H1 (cell line): ENCODE results near the gene IL17REL. TPM values are rescaled to one million over a fixed set of nuclear protein-coding genes. Genes with fewer than 3 reads are reported as not detected.
A peak's percentile ranks its signal among the peaks of the same experiment; 100 is the strongest.

Source experiments
- CTCF ChIA-PET: fragments of 300-600 bp; sonication (Branson Sonifier 250); formaldehyde crosslinking; loops from one replicate; lab custom pipeline; 2021; ENCODE audit not compliant: partially characterized antibody; lab: Charles Lee
- POLR2A ChIA-PET: fragments of 300-600 bp; sonication (Branson Sonifier 250); formaldehyde crosslinking; loops from one replicate; lab custom pipeline; 2021; ENCODE audit warnings: inconsistent platforms; ENCODE audit not compliant: partially characterized antibody; lab: Charles Lee
- DNase-seq, 2 experiments: peaks; one replicate each; pipeline versions ENCODE4 v3.0.0 to v3.0.0-alpha.2; 2010 to 2022; ENCODE audit warnings: low spot score in 2 of 2, low read depth in 1 of 2, mixed read lengths in 1 of 2
- FAIRE-seq: peaks from 2 replicates; lab custom pipeline; 2011; peaks lifted over from hg19 to GRCh38; lab: Jason Lieb, UNC
- H2AFZ ChIP-seq: 2 replicates; pipeline ENCODE4 v1.8.1; 2012; ENCODE audit warnings: low read length, inconsistent platforms
- H2AK5ac ChIP-seq: 2 replicates; pipeline ENCODE4 v1.6.1; 2013; ENCODE audit warnings: low read depth, low read length
- H2BK120ac ChIP-seq: replicated peaks from 2 replicates; pipeline ENCODE3; 2013; ENCODE audit warnings: low read depth, low read length, inconsistent platforms
- H2BK12ac ChIP-seq: 2 replicates; pipeline ENCODE4 v1.6.1; 2013; ENCODE audit warnings: low read depth, low read length
- H2BK15ac ChIP-seq: 2 replicates; pipeline ENCODE4 v1.6.1; 2013; ENCODE audit warnings: low read length
- H2BK20ac ChIP-seq: 2 replicates; pipeline ENCODE4 v1.6.1; 2013; ENCODE audit warnings: low read length
- H2BK5ac ChIP-seq: 2 replicates; pipeline ENCODE4 v1.6.1; 2013; ENCODE audit warnings: low read depth, low read length
- H3K14ac ChIP-seq: 2 replicates; pipeline ENCODE4 v1.6.1; 2013; ENCODE audit warnings: inconsistent platforms; ENCODE audit not compliant: insufficient read length
- H3K18ac ChIP-seq: 2 replicates; pipeline ENCODE4 v1.6.1; 2013; ENCODE audit warnings: low read length; ENCODE audit errors: extremely low read depth
- H3K23ac ChIP-seq: 2 replicates; pipeline ENCODE4 v1.6.1; 2013; ENCODE audit warnings: inconsistent platforms; ENCODE audit not compliant: insufficient read length
- H3K23me2 ChIP-seq: 2 replicates; pipeline ENCODE4 v1.6.1; 2013; ENCODE audit warnings: low read depth, low read length
- H3K27ac ChIP-seq: 2 replicates; pipeline ENCODE4 v1.6.1; 2011; ENCODE audit warnings: low read depth, low read length, inconsistent platforms
- H3K27me3 ChIP-seq, 4 experiments: replicated peaks in 1 of 4; 1 replicate in 1 of 4; 2 replicates in 3 of 4; pipeline versions ENCODE4 v1.6.1 to v1.8.1; 2011 to 2013; ENCODE audit warnings: low read length in 3 of 4, mild to moderate bottlenecking in 3 of 4, inconsistent platforms in 2 of 4, mixed read lengths in 2 of 4, moderate library complexity in 1 of 4; ENCODE audit not compliant: control insufficient read depth in 3 of 4, insufficient read depth in 3 of 4; ENCODE audit errors: extremely low read depth in 1 of 4
- H3K36me3 ChIP-seq, 4 experiments: 2 replicates each; pipeline versions ENCODE4 v1.6.1 to v1.8.1; 2011 to 2013; ENCODE audit warnings: mild to moderate bottlenecking in 4 of 4, low read length in 3 of 4, moderate library complexity in 2 of 4, control low read depth in 1 of 4, inconsistent platforms in 1 of 4; ENCODE audit not compliant: insufficient read depth in 4 of 4, control insufficient read depth in 2 of 4
- H3K4ac ChIP-seq: replicated peaks from 2 replicates; pipeline ENCODE3; 2013; ENCODE audit warnings: low read length, low read depth, mixed read lengths, inconsistent platforms; ENCODE audit not compliant: insufficient read length
- H3K4me1 ChIP-seq, 4 experiments: replicated peaks in 1 of 4; 1 replicate in 1 of 4; 2 replicates in 3 of 4; pipeline versions ENCODE4 v1.6.1 to v1.8.1; 2011 to 2013; ENCODE audit warnings: low read length in 3 of 4, inconsistent platforms in 2 of 4, mixed read lengths in 1 of 4; ENCODE audit not compliant: insufficient read depth in 4 of 4, control insufficient read depth in 3 of 4
- H3K4me2 ChIP-seq, 2 experiments: 2 replicates each; pipeline versions ENCODE4 v1.6.1 to v1.8.1; 2011 to 2013; ENCODE audit warnings: low read depth in 2 of 2, low read length in 2 of 2, control low read depth in 1 of 2, inconsistent platforms in 1 of 2, mild to moderate bottlenecking in 1 of 2; ENCODE audit not compliant: insufficient read depth in 1 of 2
- H3K4me3 ChIP-seq, 4 experiments: fragments of 200-600, 300-600 bp in 1 of 4; sonication (generic), shearing (Covaris generic), sonication (Bioruptor Twin) in 1 of 4; 2 replicates each; pipeline versions ENCODE4 v1.5.1 to v1.8.1; 2011 to 2016; ENCODE audit warnings: low read length in 4 of 4, low read depth in 3 of 4, control low read depth in 2 of 4, inconsistent platforms in 2 of 4, mild to moderate bottlenecking in 2 of 4, mixed read lengths in 1 of 4, moderate library complexity in 1 of 4; ENCODE audit not compliant: insufficient read depth in 2 of 4; ENCODE audit errors: extremely low read depth in 1 of 4
- H3K56ac ChIP-seq: replicated peaks from 2 replicates; pipeline ENCODE3; 2013; ENCODE audit warnings: low read depth, mild to moderate bottlenecking, mixed read lengths, low read length, inconsistent platforms; ENCODE audit not compliant: insufficient read length
- H3K79me1 ChIP-seq: 2 replicates; pipeline ENCODE4 v1.6.1; 2013; ENCODE audit warnings: low read depth, low read length, control low read depth
- H3K79me2 ChIP-seq, 2 experiments: 2 replicates each; pipeline versions ENCODE4 v1.6.1 to v1.8.1; 2012 to 2013; ENCODE audit warnings: low read length in 2 of 2, mild to moderate bottlenecking in 2 of 2, inconsistent platforms in 1 of 2; ENCODE audit not compliant: insufficient read depth in 2 of 2, control insufficient read depth in 1 of 2
- H3K9ac ChIP-seq, 4 experiments: replicated peaks in 1 of 4; 1 replicate in 1 of 4; 2 replicates in 3 of 4; pipeline versions ENCODE4 v1.6.1 to v1.8.1; 2011 to 2013; ENCODE audit warnings: low read depth in 3 of 4, low read length in 3 of 4, control low read depth in 2 of 4, mild to moderate bottlenecking in 2 of 4, moderate library complexity in 2 of 4, inconsistent platforms in 1 of 4; ENCODE audit errors: extremely low read depth in 1 of 4
- H3K9me3 ChIP-seq, 2 experiments: 2 replicates each; pipeline versions ENCODE4 v1.6.1 to v1.8.1; 2012 to 2013; ENCODE audit warnings: mild to moderate bottlenecking in 2 of 2, moderate library complexity in 2 of 2, control low read depth in 1 of 2, inconsistent platforms in 1 of 2, low read depth in 1 of 2, low read length in 1 of 2, mixed read lengths in 1 of 2; ENCODE audit not compliant: insufficient read depth in 2 of 2
- H4K20me1 ChIP-seq, 2 experiments: replicated peaks in 1 of 2; 2 replicates each; pipeline versions ENCODE3 to v1.8.1; 2011 to 2013; ENCODE audit warnings: inconsistent platforms in 2 of 2, low read length in 2 of 2, mild to moderate bottlenecking in 1 of 2; ENCODE audit not compliant: insufficient read depth in 2 of 2, control insufficient read depth in 1 of 2
- H4K5ac ChIP-seq: 2 replicates; pipeline ENCODE4 v1.6.1; 2013; ENCODE audit warnings: low read length, low read depth, mixed read lengths, inconsistent platforms; ENCODE audit not compliant: insufficient read length
- H4K8ac ChIP-seq: 2 replicates; pipeline ENCODE4 v1.8.0; 2013; ENCODE audit warnings: mild to moderate bottlenecking, moderate library complexity, low read length, inconsistent platforms; ENCODE audit not compliant: insufficient read depth; ENCODE audit errors: extremely low read depth
- H4K91ac ChIP-seq: replicated peaks from 2 replicates; pipeline ENCODE3; 2013; ENCODE audit warnings: low read length, mixed read lengths, inconsistent platforms; ENCODE audit not compliant: insufficient read length
- FOSL1 ChIP-seq: IDR thresholded peaks from 2 replicates; pipeline ENCODE4 v1.6.1; 2011; ENCODE audit warnings: mild to moderate bottlenecking, low read depth, low read length, moderate library complexity; ENCODE audit not compliant: insufficient read depth
- HDAC2 ChIP-seq, 2 experiments: fragments of 300-600 bp in 1 of 2; sonication (generic) in 1 of 2; IDR thresholded peaks; 2 replicates each; pipeline ENCODE4 v1.6.1; 2011 to 2012; ENCODE audit warnings: low read depth in 2 of 2, low read length in 2 of 2, mild to moderate bottlenecking in 2 of 2, moderate library complexity in 2 of 2, borderline replicate concordance in 1 of 2, inconsistent platforms in 1 of 2
- SAP30 ChIP-seq: fragments of 300-600 bp; sonication (generic); IDR thresholded peaks from 2 replicates; pipeline ENCODE4 v1.7.1; 2012; ENCODE audit warnings: low read length, moderate library complexity, mild to moderate bottlenecking, inconsistent platforms; ENCODE audit not compliant: insufficient read depth, insufficient replicate concordance
- SIX5 ChIP-seq: IDR thresholded peaks from 2 replicates; pipeline ENCODE4 v1.6.1; 2011; ENCODE audit warnings: mild to moderate bottlenecking, low read depth, low read length
- WGBS, 2 experiments: shearing (Covaris generic) in 1 of 2; methylation state at CpG; one replicate each; pipeline versions ENCODE4 v1.1.6 to v1.1.7; 2013 to 2015; ENCODE audit warnings: low lambda C conversion rate in 2 of 2, mixed read lengths in 2 of 2, inconsistent platforms in 1 of 2, low coverage in 1 of 2, missing lambda C conversion rate in 1 of 2; ENCODE audit not compliant: insufficient replicate concordance in 2 of 2, insufficient coverage in 1 of 2, insufficient read length in 1 of 2; ENCODE audit errors: extremely low coverage in 1 of 2, missing lambda C conversion rate in 1 of 2; 5-methylcytosine and 5-hydroxymethylcytosine counted together
- polyA plus RNA-seq, 7 experiments: library from polyadenylated mRNA; depleted of rRNA in 3 of 7; stranded (reverse) in 5 of 7; unstranded in 2 of 7; fragments of >200 nt in 5 of 7; fragments of 200-250 nt in 2 of 7; gene quantifications; 1 replicate in 5 of 7; 2 replicates in 1 of 7; 4 replicates in 1 of 7; pipeline versions ENCODE4 v1.2.1 to v1.2.3, GENCODE V29; 2011 to 2013; ENCODE audit warnings: missing spikeins in 2 of 7, mixed read lengths in 2 of 7
- total RNA-seq: library from RNA; stranded (reverse); fragmentation: NEBNext Ultra II Directional; extraction: Animal tissue kit (Norgen Biotek cat#: 25700); gene quantifications from 2 replicates; pipeline ENCODE4 v1.2.1, GENCODE V29; 2021
- TF ChIP-seq, protein P1 (sequence below): IDR thresholded peaks from 2 replicates; pipeline ENCODE4 v1.6.1; 2012; ENCODE audit warnings: low read length, inconsistent platforms
- TF ChIP-seq, protein P2 (sequence below), 3 experiments: IDR thresholded peaks; 1 replicate in 2 of 3; 2 replicates in 1 of 3; pipeline versions ENCODE4 v1.5.1 to v1.6.1; 2011; ENCODE audit warnings: low read length in 3 of 3, mild to moderate bottlenecking in 3 of 3, inconsistent platforms in 2 of 3, low read depth in 1 of 3, moderate library complexity in 1 of 3; ENCODE audit not compliant: insufficient read depth in 1 of 3; ENCODE audit errors: control extremely low read depth in 1 of 3

The IL17REL gene
- total and polyA plus RNA-seq, 2 of the 8 experiments (the other 6 are each of a cell fraction or from before 2014, with no cell fraction given), result 0.15 to 0.20 TPM

DNA sequence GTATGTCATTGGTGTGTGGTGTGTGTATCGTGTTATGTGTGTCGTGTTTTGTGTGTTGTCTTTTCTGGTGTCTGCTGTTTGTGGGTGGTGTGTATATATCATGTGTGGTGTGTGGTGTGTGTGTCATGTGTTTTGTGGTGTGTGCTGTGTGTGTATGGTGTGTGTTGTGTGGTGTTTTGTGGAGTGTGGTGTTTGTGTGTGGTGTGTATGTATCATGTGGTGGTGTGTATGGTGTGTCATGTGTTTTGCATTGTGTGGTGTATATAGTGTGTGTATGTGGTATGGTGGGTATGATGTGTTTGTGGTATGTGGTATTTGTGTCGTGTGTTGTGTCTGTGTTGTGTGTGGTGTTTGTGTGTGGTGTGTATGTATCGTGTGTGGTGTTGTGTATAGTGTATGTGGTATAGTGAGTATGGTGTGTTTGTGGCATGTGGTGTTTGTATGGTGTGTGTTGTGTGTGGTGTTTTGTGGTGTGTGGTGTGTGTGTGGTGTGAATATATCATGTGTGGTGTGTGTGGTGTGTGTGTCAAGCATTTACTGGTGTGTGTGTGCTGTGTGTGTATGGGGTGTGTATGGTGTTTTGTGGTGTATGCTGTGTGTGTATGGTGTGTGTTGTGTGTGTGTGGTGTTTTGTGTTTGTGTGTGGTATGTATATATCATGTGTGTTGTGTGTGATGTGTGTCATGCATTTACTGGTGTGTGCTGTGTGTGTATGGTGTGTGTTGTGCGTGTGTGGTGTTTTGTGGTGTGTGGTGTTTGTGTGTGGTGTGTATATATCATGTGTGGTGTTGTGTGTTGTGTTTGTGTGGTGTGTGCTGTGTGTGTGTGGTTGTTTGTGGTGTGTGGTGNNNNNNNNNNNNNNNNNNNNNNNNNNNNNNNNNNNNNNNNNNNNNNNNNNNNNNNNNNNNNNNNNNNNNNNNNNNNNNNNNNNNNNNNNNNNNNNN is 39.3 kb downstream of the IL17REL start:
- Histone ChIP-seq H3K79me1 (peaks cover 6% of the 10 kb centered on the region), H2AK5ac (peak overlapping the region; percentile 47), H4K91ac (no peak overlapping the region), H3K4me2 (no peak overlapping the region), H3K9ac (peak overlapping the region in 1 of 4 experiments; percentile 54; a peak in 1 of 7 replicates), H3K4ac (peak overlapping the region; percentile 53), H3K23ac (peak overlapping the region; percentile 99), H2AFZ (no peak overlapping the region), H4K20me1 (peaks cover 0 to 15% of the 10 kb centered on the region in 2 experiments), H4K8ac (0 out of 2 replicates have a peak overlapping the region, but pooled peaks have one; percentile 28), H3K14ac (no peak overlapping the region), H4K5ac (no peak overlapping the region), H3K23me2 (peaks cover 24% of the 10 kb centered on the region), H3K18ac (no peak overlapping the region), H2BK20ac (no peak overlapping the region), H3K36me3 (no peaks in the 10 kb centered on the region; a peak in 1 of 8 replicates), H2BK5ac (no peak overlapping the region), H3K27ac (no peak overlapping the region), H3K4me3 (no peak overlapping the region), H3K56ac (peak overlapping the region; percentile 100), H2BK120ac (peak overlapping the region; percentile 43), H3K4me1 (peaks cover 0 to 12% (median 6%) of the 10 kb centered on the region in 4 experiments; a peak in 4 of 7 replicates), H3K27me3 (peaks cover 6 to 33% (median 24%) of the 10 kb centered on the region in 4 experiments), H2BK15ac (peak overlapping the region; percentile 37), H3K9me3 (no peaks in the 10 kb centered on the region), H3K79me2 (no peaks in the 10 kb centered on the region), H2BK12ac (peak overlapping the region; percentile 29; the same call in 1 of the 2 replicates)
- DNase-seq (no peak), FAIRE-seq (no peak)
- 81 to 100% methylated on average over 2 to 5 of the region's 5 CpGs for WGBS, 2 experiments
- TF ChIP-seq SAP30 (no peak), FOSL1 (no peak), SIX5 (no peak), HDAC2 (IDR thresholded peaks at IDR 0.05; ENCODE audit: borderline replicate concordance in 1 of 2, low read depth in 2 of 2, low read length in 2 of 2) (no peak)
- TF ChIP-seq, protein P1, sequence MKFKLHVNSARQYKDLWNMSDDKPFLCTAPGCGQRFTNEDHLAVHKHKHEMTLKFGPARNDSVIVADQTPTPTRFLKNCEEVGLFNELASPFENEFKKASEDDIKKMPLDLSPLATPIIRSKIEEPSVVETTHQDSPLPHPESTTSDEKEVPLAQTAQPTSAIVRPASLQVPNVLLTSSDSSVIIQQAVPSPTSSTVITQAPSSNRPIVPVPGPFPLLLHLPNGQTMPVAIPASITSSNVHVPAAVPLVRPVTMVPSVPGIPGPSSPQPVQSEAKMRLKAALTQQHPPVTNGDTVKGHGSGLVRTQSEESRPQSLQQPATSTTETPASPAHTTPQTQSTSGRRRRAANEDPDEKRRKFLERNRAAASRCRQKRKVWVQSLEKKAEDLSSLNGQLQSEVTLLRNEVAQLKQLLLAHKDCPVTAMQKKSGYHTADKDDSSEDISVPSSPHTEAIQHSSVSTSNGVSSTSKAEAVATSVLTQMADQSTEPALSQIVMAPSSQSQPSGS, result no peak
- TF ChIP-seq, protein P2, sequence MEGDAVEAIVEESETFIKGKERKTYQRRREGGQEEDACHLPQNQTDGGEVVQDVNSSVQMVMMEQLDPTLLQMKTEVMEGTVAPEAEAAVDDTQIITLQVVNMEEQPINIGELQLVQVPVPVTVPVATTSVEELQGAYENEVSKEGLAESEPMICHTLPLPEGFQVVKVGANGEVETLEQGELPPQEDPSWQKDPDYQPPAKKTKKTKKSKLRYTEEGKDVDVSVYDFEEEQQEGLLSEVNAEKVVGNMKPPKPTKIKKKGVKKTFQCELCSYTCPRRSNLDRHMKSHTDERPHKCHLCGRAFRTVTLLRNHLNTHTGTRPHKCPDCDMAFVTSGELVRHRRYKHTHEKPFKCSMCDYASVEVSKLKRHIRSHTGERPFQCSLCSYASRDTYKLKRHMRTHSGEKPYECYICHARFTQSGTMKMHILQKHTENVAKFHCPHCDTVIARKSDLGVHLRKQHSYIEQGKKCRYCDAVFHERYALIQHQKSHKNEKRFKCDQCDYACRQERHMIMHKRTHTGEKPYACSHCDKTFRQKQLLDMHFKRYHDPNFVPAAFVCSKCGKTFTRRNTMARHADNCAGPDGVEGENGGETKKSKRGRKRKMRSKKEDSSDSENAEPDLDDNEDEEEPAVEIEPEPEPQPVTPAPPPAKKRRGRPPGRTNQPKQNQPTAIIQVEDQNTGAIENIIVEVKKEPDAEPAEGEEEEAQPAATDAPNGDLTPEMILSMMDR (IDR thresholded peaks at IDR 0.05; ENCODE audit: control extremely low read depth in 1 of 3, insufficient read depth in 1 of 3, low read depth in 1 of 3, low read length in 3 of 3), result no peak
- CTCF ChIA-PET, result no interaction called here
- POLR2A ChIA-PET, result no interaction called here
